Stimulated activated CD4-positive, alpha-beta T cell treated with anti-CD3 and anti-CD28 coated beads, Interleukin-15, amount 100 ng/mL, for 48 hours (primary cell): ENCODE measurements around the gene UBE2A.

Source experiments
- DNase-seq, 2 donors: peaks; one replicate each; pipeline ENCODE4 v3.0.0-alpha.2; 2020; ENCODE audit warnings: low read depth in 2 of 2

Gene UBE2A

DNA sequence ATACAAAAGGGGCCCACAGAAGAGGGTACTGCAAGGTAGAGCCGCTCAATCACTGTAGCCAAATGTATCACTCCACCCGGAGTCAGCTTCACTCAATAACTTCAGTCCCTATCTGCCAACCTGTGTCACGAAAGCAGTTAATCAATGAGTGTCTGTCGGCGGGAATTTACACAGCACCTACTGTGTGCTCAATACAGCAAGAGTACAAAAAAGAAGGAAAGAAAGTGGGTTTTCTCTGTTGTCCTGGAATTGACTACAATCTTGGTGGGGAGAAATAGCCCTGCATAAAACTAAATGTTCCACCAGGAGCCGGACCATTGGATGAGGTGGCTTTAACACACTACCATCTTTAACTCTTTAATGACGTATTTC is 32.6 kb downstream of the UBE2A start:
- DNase-seq = no peak

- no peak for DNase-seq
These were observed 40.4 kb downstream of the UBE2A start for GRCh38 chrX:119614776-119615175.

DNA sequence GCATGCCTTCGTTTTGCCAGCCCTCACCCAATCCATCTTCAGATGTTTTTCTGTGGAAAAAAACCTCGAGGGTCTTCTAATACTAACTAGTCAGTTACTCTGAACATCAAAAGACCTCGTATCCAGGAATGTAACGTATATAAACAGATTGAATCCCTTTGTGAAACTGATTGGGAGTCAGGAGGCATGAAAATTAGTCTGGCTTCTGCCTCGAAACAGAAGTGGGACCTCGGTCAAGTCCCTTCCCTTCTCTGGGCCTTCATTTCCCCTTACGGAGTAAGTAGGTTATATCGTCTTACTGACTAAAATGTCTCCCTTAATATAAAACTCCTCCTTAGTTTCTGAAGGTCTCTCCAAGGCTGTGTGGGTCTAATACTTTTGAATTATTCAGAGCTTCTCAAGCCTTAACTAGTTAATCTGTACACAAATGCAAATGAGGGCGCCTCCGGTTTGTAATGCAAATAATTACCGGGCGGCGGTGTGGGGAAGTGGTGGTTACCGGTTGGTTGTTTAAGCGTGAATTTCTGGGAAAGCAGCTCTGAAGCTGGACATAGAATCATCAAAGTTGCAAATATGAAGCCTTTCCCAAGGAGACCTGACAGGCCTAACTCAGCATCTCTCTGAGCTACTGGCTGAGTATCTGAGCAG is 43.3 kb downstream of the UBE2A start:
- no peak for DNase-seq

DNA sequence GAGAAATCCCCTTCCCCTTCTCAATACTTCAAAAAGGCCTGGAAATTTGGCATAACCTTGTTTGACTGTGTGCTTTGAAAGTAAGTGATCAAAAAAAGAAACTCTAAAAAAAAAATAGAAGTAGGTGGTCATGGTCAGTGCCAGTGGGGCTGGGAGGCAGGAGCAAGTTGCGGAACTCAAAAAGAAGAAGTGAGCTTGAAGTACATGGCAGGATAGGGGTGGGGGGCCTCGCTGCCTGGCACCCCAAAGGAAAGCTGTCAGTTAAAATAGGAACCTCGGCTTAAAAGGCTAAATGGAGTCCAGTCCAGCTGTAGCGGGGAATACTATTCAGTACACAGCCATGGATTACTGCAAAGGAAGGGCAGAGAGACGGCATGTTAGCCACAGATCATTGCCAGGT is 44.1 kb downstream of the UBE2A start:
- DNase-seq = no peak

- no peak for DNase-seq
These were observed 48.2 kb downstream of the UBE2A start for GRCh38 chrX:119622356-119623232.

DNA sequence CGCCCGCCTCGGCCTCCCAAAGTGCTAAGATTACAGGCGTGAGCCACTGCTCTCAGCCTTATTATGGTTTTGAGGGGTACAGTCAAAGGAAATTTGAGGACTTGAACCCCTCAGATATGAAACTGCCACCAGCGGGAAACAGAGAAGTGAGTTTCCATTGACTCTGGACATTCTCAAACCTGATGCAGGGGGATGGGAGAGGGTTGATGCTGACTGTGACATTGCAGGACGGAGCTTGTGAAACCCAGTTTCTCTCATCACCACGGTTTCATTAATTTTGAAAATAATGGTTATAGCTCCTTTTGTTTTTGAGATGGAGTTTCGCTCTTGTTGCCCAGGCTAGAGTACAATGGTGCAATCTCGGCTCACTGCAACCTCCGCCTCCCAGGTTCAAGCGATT is 50.1 kb downstream of the UBE2A start:
- no peak for DNase-seq

- DNase-seq = no peak
These were observed 50.7 kb downstream of the UBE2A start for GRCh38 chrX:119624951-119625668.

GRCh38 chrX:119625843-119626242 is 51.5 kb downstream of the UBE2A start:
- no peak for DNase-seq
